MM.1S (cell line): ENCODE results near the gene ITFG1.

Experiments
- EZH2 ChIP-seq: fragments of 300-600 bp; sonication (generic); optimal IDR thresholded peaks from 2 replicates; pipeline ENCODE3; 2017; ENCODE audit warnings: low read depth, mild to moderate bottlenecking, antibody characterized with exemption, low read length, mixed read lengths
- EZH2phosphoT487 ChIP-seq: fragments of 300-600 bp; sonication (generic); IDR thresholded peaks from 2 replicates; pipeline ENCODE4 v1.6.1; 2018; ENCODE audit warnings: antibody characterized with exemption, low read length
- TF ChIP-seq, protein P1 (sequence below): fragments of 300-600 bp; sonication (generic); IDR thresholded peaks from 2 replicates; pipeline ENCODE4 v1.5.1; 2016; ENCODE audit warnings: antibody characterized with exemption, low read length, mixed read lengths

DNA sequence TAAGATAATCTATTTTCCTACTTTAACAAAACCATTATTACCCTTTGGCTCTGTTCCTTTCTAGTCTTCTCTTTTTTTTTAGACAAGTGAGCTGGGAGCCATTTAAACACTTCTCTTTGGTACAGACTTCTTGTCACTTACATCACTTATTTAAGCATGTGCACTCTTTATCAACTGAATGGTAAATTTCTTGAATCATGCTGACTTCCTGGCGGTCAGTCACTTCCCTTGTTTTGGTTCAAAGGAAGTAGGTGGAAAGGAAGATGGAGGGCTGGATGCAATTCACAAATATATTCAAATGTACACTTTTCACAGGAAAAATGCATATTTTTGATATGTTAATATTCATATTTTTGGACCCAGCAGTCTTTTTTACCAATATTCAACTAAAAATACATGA is 97.1 kb downstream of the ITFG1 start:
- TF ChIP-seq, protein P1, sequence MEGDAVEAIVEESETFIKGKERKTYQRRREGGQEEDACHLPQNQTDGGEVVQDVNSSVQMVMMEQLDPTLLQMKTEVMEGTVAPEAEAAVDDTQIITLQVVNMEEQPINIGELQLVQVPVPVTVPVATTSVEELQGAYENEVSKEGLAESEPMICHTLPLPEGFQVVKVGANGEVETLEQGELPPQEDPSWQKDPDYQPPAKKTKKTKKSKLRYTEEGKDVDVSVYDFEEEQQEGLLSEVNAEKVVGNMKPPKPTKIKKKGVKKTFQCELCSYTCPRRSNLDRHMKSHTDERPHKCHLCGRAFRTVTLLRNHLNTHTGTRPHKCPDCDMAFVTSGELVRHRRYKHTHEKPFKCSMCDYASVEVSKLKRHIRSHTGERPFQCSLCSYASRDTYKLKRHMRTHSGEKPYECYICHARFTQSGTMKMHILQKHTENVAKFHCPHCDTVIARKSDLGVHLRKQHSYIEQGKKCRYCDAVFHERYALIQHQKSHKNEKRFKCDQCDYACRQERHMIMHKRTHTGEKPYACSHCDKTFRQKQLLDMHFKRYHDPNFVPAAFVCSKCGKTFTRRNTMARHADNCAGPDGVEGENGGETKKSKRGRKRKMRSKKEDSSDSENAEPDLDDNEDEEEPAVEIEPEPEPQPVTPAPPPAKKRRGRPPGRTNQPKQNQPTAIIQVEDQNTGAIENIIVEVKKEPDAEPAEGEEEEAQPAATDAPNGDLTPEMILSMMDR: no peak
- TF ChIP-seq EZH2 (no peak), EZH2phosphoT487 (no peak)
